Loucy (cell line): Measurements from ENCODE around the gene TTC24.

ENCODE experiments used
- EZH2phosphoT487 ChIP-seq: fragments of 200-600 bp; IDR thresholded peaks from 2 replicates; pipeline ENCODE4 v1.6.1; 2018; ENCODE audit warnings: antibody characterized with exemption, mild to moderate bottlenecking, moderate library complexity, borderline replicate concordance
- TF ChIP-seq, protein P1 (sequence below): fragments of 200-600 bp; sonication (generic); conservative IDR thresholded peaks from 2 replicates; pipeline ENCODE4 v1.5.1; 2014; ENCODE audit warnings: mild to moderate bottlenecking, antibody characterized with exemption, low read length

DNA sequence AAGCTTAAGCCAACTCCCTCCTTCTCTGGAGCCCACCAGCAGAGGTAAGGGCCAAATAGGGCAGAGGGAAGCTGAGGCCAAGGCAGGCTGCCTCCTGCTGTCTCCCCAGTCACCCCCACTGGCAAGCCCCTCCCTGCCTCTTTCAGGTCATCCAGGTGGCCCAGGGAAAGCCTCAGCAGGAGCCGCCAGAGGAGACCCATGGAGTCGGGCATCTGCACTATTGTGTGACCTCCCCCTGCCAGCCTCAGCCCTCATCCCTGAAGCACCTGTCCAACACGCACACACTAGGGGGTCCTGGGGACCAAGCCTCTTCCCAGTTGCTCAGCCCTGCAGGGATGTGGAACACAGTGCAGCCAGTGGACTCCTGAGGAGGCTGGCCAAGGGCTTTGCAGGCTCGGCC is 6.8 kb downstream of the TTC24 start:
- TF ChIP-seq, protein P1, sequence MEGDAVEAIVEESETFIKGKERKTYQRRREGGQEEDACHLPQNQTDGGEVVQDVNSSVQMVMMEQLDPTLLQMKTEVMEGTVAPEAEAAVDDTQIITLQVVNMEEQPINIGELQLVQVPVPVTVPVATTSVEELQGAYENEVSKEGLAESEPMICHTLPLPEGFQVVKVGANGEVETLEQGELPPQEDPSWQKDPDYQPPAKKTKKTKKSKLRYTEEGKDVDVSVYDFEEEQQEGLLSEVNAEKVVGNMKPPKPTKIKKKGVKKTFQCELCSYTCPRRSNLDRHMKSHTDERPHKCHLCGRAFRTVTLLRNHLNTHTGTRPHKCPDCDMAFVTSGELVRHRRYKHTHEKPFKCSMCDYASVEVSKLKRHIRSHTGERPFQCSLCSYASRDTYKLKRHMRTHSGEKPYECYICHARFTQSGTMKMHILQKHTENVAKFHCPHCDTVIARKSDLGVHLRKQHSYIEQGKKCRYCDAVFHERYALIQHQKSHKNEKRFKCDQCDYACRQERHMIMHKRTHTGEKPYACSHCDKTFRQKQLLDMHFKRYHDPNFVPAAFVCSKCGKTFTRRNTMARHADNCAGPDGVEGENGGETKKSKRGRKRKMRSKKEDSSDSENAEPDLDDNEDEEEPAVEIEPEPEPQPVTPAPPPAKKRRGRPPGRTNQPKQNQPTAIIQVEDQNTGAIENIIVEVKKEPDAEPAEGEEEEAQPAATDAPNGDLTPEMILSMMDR, result no peak
- TF ChIP-seq EZH2phosphoT487, result no peak
